Cortex of kidney (tissue), 1 donor: ENCODE measurements around the gene PHIP.
"Not testable (repeated sequence)": the region's sequence is repeated elsewhere in the genome, so short reads cannot be mapped to it uniquely, and the experiment has no call there.

Experiments used
- DNase-seq: peaks from one replicate; lab custom pipeline; 2025; lab: John Stamatoyannopoulos, UW

PHIP gene

DNA sequence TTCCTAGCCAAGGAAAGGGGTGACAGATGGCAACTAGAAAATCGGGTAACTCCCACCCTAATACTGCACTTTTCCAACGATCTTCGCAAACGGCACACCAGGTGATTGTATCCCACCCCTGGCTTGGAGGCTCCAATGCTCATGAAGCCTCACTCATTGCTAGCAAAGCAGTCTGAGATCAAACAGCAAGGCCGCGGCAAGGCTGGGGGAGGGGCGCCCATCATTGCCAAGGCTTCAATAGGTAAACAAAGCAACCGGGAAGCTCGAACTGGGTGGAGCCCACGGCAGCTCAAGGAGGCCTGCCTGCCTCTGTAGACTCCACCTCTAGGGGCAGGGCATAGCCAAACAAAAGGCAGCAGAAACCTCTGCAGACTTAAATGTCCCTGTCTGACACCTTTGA, 156.9 kb downstream of the PHIP start:
- not testable (repeated sequence) for DNase-seq

DNA sequence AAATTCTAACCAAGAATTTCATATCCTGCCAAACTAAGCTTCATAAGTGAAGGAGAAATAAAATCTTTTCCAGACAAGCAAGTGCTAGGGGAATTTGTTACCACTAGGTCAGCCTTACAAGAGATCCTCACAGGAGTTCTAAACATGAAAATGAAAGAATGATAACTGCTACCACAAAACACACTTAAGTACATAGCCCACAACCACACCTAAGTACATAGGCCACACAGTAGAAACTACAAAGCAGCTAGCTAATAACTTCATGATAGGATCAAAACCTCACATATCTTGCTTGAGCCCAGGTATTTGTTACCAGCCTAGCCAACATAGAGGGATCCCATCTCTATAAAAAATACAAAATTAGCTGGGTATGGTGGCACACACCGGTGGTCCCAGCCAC, 160.3 kb downstream of the PHIP start:
- no peak for DNase-seq

DNA sequence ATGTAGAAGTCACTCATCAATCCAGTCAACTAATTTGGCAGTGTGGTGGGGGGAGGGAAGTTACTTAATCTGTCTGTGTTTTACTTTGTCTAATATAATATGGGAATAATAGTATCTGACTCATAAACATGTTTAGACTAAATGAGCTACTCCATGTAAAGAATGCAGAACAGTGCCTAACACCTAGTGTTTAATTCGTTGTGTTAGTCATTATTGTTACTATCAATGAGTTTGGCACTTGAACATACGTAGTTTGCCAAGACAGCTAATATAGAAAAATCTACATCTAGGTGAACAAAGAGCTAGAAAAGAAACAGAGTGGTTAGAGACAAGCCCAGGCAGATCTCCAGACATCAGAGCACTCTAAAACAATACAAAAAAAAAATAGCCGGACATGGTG, 161.6 kb downstream of the PHIP start:
- no peak for DNase-seq

DNA sequence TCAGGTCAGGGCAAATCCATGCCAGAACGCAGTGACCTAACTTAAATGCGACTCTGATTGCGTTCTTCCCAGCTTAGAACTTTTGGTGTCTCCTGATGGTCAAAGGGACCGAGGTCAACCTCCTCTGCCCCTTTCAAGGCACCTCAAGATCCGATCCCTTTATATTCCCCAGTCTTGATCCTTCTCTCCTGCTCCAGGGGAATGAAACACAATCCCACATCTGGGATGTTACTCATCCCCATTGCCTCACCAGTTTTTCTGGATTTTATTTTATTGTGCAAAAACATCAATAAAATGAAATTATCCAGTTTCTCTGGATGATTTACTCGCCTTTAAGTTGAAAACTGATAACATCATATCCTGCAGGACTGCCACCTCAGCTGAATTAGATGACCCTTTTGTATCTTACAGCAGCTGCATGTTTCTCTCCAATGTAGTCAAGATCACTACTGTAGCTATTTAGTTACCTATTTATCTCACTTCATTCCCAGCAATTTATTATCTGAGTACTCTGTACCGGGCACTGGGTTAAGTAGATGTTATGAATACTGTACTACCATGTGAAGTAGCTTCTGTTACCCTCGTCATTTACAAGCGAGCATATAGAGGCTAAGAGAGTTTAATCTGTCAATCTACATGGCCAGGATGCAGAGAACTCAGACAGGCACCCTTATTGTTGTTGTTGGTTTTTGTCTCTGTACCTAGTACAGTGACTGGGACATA, 166.7 kb downstream of the PHIP start:
- DNase-seq = no peak

DNA sequence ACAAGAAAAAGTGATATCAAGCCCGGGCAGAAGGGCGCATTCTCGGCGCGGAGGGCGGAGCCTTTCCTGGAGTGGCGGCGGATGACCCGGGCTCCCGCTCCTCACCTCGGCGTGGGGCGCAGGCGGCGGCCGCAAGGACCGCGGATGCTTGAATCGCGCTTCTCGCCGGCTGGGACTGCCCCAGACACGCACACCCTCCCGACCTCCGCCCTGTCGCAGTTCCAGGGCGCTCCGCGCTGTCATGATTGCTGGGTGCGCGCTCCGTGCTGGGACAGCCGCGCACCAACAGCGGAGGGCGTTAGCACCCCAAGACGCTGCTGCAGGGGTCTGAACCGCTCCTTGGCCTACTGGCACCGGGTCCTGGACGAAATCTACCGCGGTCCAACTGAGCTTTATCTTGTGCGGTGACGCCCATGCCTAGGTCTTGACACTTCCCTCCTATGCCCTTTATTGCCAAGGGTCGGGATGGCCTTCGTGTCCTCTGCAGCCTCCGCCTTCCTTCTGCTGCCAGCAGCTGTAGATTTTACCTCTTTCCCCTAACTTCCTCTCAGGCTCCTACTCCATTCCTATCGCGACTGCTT, 167.4 kb downstream of the PHIP start:
- DNase-seq = no peak

DNA sequence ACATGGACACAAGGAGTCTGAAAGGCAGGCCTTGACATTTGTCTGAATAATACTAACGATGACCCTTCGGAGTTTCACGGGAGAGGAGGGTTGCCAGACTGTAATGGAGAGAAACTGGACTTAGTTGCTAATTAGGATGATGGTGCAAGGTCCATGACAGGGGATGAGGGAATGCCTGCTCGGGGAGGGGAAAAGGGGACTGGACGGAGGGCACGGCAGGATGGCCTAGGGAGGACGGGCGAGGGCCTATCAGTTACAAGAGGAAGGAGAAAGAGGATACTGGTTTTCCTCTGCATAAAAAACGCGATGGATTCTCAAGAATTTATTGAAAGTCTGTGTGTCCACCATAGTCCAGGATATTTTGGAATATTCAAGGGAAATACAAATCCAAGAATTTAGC, 168.0 kb downstream of the PHIP start:
- DNase-seq = no peak

DNA sequence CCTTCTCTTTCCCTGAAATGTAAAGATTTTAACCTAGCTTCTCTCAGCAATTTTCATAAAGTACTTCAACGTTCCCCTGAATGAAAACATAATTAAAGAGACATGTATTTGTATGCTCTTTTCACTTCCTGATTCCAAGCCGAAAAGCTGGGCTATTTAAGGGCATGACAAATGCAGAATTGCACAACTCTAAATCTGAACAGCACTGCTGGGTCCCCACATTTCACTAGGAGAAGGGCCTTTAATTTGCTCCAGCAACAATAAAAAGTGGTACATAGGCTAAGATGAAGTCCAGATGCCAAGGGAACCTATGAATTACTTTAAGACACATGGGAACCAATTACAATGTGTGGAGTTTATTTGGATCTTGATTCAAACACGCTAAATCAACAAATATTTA, 168.7 kb downstream of the PHIP start:
- no peak for DNase-seq

DNA sequence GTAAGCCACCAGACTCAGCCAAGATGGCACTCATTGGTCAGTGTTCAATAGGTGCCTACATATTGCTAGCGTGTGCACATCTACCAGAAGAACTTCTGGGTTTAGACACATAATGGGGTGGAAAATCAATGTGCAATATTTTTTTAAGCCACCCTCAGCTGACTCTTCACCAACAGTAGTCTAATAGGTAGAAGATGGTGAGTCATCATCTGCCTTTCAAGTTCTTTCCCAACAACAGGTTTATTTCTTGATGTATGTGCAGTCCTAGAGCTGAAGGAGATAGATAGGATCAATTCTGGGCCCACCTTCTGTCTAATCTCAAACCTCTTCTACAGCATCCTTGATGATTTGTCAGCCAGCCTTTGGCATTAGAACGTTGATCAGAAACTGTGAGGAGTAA, 169.4 kb downstream of the PHIP start:
- no peak for DNase-seq

DNA sequence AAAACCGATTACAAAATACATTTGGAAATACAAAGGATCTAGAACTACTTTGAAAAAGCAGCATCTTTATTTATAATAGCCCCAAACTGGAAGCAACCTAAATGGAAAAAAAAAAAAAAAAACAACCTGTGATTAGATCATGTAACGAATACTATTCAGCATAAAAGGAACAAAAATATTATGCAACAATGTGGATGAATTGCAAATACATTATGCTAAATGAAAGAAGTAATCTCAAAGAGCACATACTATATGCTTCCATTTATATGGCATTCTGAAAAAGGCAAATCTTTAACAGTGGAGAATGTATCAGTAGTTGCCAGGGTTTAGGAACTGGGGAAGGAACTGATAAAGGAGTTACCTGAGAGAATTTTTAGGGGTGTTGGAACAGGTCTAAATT, 181.8 kb downstream of the PHIP start:
- DNase-seq = no peak

DNA sequence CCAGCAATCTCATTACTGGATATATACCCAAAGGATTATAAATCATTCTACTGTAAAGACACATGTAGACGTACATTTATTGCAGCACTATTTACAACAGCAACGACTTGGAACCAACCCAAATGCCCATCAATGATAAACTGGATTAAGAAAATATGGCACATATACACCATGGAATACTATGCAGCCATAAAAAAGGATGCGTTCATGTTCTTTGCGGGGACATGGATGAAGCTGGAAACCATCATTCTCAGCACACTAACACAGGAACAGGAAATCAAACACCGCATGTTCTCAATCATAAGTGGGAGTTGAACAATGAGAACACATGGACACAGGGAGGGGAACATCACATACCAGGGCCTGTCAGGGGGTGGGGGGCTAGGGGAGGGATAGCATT, 188.2 kb downstream of the PHIP start:
- DNase-seq = not testable (repeated sequence)
